Right ventricle myocardium superior (tissue), 1 donor: ENCODE measurements around the gene PCBP4. TPM values are rescaled to one million over a fixed set of nuclear protein-coding genes. Genes with fewer than 3 reads are reported as not detected.

Source experiments
- ATAC-seq: fragments of 200-7000 bp; cut with Tn5 transposase; one replicate; pipeline ENCODE4 v1.9.1; 2020; ENCODE audit warnings: mild to moderate bottlenecking; ENCODE audit not compliant: poor library complexity
- DNase-seq: peaks from one replicate; pipeline ENCODE4 v3.0.0-alpha.2; 2020
- intact Hi-C: fragments of 100-400 bp; cut with DNase I; formaldehyde crosslinking; loops from one replicate; pipeline ENCODE4 v1.11.2; 2022
- total RNA-seq: library from RNA; stranded (reverse); fragmentation: NEBNext Ultra II Directional; extraction: Animal tissue kit (Norgen Biotek cat#: 25700); gene quantifications from one replicate; pipeline ENCODE4 v1.2.1, GENCODE V29; 2021
- donor health status: DM: no; HTN: yes; CAD: no; lungs with severe emphysema.

PCBP4 gene
- total RNA-seq, 1 donor from 2014 or later, result 64.1 TPM

GRCh38 chr3:51978143-51978502 is 10.9 kb upstream of the PCBP4 start:
- intact Hi-C loops, result no loop called here
- DNase-seq, result no peak
- ATAC-seq, result no peak

DNA sequence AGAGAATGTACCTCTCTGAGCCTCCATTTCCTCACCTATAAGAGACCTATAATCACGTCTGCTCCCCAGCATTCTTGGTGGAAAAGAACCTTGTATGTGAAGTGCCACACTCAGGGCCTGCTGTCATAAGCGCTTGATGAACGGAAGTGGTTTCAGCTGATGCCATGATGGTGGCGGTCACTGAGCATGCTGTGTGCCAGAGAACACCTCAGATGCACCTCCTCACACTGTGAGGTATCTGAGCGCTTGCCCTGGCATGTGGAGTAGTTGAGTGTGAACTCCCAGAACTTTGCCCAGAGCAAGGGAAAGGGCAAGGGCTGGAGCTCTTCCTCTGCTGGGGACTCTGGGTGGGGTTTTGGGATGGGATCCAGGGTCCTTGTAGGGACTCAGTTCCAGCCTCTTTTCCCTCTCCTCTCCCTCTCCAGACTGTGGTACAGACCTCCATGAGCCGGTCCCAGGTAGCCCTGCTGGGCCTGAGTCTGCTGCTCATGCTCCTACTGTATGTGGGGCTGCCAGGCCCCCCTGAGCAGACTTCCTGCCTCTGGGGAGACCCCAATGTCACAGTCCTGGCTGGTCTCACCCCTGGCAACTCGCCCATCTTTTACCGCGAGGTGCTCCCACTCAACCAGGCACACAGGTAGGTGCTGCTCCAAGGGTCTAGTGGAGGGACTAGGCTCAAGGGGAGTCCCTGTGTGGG is 10.3 kb upstream of the PCBP4 start:
- ATAC-seq, result no peak
- intact Hi-C loops, result no loop called here
- DNase-seq, result no peak

GRCh38 chr3:51975852-51976549 is 8.7 kb upstream of the PCBP4 start:
- DNase-seq (peak; percentile 85), ATAC-seq (no peak)
- intact Hi-C loops, result no loop called here

DNA sequence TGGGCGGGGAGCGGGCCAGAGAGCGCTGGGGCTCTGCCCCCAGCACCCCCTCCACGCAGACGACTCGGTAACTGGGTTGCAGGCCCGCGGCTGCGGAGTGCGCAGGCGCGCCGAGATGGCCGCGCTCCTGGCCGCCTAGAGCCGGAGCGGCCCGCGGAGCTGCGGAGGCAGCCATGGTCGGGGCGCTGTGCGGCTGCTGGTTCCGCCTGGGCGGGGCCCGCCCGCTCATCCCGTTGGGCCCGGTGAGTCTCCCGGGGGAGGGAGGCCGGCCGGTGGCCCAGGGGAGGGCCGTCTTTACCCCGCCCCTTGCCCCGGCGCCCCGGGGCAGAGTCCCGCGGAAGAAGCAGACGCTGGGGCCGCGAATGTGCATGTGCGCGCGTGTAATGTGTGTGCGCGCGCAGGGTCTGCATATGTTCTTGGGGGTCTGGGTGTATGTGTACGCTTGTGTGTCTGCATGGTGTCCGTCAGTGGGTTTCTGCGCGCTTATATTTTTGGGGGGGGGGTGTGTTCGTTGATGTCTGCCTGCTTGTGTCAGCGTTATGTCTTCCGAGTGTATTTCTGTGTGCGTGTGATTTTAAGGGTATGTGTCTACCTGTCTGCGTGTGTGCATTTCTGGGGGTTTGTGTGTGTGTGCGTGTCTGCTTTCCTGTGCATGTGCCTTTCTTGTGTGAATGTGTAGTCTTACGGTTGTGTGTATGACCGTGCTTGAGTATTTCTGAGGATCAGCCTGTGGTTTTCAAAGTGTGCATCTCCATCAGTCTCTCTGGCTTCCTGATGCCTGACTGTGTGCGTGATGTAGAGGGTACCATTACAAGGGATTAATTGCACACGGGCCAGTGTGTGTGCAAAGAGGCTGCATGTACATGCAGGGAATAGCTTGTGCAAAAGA is 8.0 kb upstream of the PCBP4 start, which contains the start of gene ABHD14A:
Gene ABHD14A (plus strand): TSS at position 102 of the 889 bp plus-strand sequence. CDS start 72 bp downstream, at position 174.
- peak; percentile 85 for DNase-seq
- peak; percentile 86 for ATAC-seq
- intact Hi-C loops, result no loop called here

DNA sequence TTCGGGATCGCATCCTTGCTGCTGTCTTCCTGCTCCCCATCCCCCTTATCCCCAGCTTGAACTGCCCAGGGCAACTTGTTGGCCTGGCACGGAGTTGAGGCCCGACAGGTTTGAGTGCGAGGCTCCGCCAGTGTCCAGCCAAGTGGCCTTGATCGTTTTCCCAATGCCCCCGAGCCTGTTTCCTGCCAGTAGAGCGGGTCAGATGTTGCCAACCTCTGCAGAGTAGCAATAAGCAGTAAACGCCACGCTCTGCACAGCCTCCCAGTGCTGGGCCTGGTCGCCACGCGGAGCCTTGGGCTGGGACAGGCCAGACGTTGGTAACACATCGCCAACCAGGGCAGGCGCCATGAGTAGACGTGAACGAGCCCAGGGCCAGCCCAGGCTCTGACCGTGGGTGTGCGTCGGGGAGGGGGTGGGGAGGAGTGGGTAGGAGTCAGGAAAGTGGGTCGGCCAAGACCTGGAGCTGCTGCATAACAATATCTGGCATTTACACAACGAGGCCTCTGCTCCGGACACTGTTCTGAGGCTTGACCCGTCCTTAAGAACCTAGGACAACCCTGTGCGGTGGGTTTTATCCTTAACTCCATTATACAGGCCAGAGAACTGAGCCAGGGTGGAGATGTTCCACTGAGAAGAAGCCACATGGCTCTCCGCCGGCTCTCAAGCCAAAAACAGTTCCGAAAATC is 7.2 kb upstream of the PCBP4 start:
- peak; percentile 64 for DNase-seq
- intact Hi-C loops, result no loop called here
- peak; percentile 24 for ATAC-seq

GRCh38 chr3:51971350-51971749 is 4.1 kb upstream of the PCBP4 start:
- intact Hi-C loops, result no loop called here
- DNase-seq (no peak), ATAC-seq (no peak)

- intact Hi-C loops, result no loop called here
- no peak for ATAC-seq
- DNase-seq, result no peak
Observed at GRCh38 chr3:51970606-51971300, 3.5 kb upstream of the PCBP4 start.

DNA sequence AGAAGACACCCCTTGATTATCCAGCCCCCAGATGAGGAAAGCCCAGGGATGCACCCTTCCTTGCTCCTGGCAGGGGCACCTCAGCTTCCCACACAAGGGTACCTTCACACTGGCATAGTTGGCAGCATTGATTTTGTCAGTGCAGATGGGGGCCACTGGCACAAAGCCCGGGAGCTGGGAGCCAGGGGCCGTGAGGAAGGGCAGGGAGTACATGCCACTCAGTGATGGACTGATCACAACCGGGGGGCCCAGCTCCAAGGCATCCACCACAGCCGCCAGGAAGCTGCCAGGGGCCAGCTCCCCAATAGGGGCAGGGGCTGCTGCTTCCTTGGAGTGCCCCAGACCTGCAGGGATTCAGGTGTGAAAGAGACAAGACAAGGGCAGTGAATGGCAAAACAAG is 2.6 kb upstream of the PCBP4 start:
- DNase-seq, result no peak
- no peak for ATAC-seq
- intact Hi-C loops, result no loop called here

GRCh38 chr3:51968883-51969678 is 1.8 kb upstream of the PCBP4 start:
- ATAC-seq (no peak), DNase-seq (no peak)
- intact Hi-C loops, result no loop called here

GRCh38 chr3:51968170-51968775 is 1.0 kb upstream of the PCBP4 start:
- DNase-seq (no peak), ATAC-seq (peak; percentile 5)
- intact Hi-C loops, result no loop called here

- intact Hi-C loops, result no loop called here
- DNase-seq (no peak), ATAC-seq (peak; percentile 0)
Observed at GRCh38 chr3:51966922-51967383, 301 bp downstream of the PCBP4 start.

GRCh38 chr3:51966486-51966885 is 768 bp downstream of the PCBP4 start:
- intact Hi-C loops, result no loop called here
- no peak for DNase-seq
- no peak for ATAC-seq

DNA sequence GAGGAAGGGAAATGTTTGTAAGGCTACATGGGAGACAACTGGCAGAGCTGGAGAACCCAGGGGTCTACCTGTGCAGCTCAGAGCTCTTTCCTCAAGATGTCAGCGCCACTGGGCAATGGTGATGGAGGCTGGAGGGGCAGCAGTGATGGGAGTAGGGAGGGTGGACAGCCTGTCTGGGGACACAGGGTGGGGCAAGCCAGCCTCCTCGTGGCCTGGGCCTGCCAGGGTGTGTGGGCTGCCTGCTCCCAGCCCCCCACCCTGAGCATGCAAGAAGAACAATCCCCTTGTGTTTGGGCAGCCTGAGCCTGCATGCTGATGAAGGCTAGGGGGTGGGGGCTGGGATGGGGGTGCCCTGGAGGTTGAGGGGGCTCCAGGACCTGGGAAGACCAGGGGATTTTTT is 1.2 kb downstream of the PCBP4 start:
- intact Hi-C loops, result no loop called here
- DNase-seq (no peak), ATAC-seq (no peak)

GRCh38 chr3:51964521-51964920 is 2.7 kb downstream of the PCBP4 start:
- DNase-seq (no peak), ATAC-seq (no peak)
- intact Hi-C loops, result no loop called here

DNA sequence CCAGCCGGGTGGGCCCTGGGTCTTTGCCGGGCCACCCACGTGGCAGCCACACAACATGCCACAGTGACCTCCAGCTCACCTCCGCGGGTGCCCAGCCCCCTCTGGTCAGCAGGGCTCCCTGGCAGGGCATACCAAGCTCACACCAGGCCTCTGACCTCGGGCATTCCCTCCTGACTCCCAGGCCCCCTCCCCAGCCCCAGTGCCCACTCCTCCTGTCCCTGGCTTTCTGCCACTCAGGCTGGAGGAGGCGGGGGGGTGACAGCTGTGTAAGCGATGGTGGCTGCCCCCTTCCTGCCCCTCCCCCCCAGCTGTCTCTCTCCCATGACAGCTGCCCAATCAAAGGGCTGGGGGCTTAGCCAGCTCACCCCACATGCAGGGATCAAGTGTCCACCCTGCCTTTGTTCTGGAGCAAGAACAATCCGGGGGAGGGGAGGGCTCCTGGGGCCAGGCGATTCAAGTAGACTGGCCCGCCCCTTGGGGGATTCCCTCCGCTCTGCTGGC is 3.3 kb downstream of the PCBP4 start:
- intact Hi-C loops, result no loop called here
- no peak for DNase-seq

DNA sequence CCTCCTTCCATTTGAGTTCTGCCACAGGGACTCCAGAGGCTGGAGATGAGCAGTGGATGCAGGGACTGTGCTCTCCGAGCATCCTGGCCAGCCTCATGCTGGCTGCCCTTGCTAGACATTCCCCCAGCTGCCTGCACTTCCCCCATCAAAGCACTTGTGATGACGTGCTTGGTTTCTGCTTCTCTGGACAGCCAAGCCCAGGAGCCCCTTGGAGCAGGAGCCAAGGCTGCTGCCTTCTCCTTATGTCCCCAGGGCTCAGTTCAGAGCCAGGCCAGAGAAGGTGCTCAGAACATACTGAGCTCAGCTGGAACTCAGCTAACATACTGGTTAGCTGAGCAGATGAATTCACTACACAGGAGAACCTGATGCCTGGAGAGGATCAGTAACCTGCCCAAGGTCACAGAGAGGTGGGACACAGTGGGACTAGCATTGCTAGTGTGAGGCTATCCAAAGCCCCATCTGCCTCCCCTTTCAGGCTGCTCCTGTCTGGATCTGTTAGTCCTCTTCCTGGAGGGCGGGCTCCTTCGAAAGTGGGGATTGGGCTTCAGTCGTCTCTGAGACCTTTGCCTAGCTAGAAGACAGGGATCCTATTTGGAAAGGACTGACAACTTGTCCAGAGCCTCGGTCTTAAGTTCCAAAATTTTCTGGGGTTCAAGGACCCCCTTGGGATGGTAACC is 4.3 kb downstream of the PCBP4 start:
- peak; percentile 13 for ATAC-seq
- intact Hi-C loops, result no loop called here
- DNase-seq, result no peak

More for the DNA sequence above, 3.3 kb downstream of the PCBP4 start:
- ATAC-seq, result no peak
